NCI-H1694 (cell line): ENCODE data around the gene CEP72.

ENCODE experiments used
- DNase-seq: peaks from one replicate; lab custom pipeline; 2025; lab: John Stamatoyannopoulos, UW

CEP72 gene

DNA sequence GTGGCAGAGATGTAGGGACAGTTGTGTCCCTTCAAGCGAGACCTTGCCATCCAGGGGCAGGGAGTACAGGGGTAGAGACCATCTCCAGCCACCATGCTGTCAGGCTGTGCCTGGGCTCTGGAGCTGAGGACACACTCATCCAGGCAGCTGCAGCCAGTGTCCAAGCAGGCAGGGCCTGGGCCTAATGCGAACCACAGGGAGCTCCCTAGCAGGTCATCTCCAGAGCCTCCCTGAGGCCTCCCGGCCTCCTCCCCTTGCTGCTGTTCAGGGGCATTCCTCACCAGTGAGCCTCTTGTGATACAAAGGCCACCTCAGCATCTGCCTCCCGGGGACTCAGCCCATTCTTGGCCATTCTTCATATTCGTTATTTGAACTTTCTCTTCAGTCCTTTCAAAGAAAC, 46.0 kb downstream of the CEP72 start:
- DNase-seq, result no peak

DNA sequence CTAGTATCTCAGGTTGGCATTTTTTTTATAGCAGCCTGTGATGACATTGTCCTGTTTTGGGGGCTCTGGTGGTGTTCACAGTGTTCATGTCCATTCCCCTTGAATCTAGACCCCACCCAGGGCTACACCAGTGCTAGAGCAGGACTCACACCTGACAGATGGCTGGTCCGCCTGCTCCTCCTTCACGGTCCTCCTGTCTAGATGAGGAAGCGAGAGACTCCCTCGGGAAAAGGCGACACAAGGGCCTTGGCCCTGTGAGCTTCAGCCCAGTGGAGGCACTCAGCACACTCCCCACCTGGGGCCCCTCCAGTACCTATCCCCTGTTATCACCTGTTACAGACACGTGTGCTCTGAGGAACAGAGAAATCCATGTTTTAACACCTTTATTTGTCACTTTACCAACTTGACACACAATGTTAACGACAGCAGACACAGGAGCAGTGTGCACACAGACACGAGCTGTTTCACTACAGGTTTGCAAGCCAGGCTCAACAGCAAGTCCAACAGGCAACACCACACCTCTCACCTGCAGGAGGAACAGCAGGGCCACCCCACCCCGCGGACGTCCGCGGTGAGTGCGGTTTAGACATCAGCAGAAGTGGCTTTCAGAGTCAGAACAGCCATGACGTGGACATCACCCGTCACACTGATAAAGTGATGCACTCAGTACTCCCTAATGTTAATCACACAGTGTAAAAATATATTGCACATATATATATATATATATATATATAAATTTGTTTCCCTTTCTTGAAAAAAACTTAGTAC, 47.5 kb downstream of the CEP72 start:
- DNase-seq, result no peak

DNA sequence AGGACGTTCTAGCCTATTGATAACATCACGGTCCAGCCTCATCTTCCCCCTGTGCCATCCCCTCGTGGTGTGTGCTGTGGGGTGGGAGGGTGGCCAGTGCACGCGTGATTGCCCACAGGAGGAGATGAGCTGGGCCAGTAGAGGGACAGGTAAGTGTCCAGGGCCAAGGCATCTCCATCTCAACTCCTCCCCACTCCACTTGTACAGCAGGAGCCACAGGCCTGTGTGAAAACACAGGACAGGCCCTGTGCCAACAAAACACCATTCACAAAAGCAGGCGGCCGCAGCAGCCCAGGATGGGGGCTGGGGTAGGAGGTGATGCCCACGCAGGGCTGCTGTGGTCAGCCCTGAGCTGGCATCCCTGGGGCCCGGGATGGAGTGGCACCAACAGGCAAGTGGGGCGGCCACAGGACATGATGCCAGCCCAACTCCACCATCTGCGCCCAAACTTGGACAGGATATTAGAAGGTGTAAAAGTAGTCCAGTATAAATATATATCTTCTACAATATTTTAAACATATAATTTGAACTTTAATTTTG, 48.4 kb downstream of the CEP72 start:
- no peak for DNase-seq

DNA sequence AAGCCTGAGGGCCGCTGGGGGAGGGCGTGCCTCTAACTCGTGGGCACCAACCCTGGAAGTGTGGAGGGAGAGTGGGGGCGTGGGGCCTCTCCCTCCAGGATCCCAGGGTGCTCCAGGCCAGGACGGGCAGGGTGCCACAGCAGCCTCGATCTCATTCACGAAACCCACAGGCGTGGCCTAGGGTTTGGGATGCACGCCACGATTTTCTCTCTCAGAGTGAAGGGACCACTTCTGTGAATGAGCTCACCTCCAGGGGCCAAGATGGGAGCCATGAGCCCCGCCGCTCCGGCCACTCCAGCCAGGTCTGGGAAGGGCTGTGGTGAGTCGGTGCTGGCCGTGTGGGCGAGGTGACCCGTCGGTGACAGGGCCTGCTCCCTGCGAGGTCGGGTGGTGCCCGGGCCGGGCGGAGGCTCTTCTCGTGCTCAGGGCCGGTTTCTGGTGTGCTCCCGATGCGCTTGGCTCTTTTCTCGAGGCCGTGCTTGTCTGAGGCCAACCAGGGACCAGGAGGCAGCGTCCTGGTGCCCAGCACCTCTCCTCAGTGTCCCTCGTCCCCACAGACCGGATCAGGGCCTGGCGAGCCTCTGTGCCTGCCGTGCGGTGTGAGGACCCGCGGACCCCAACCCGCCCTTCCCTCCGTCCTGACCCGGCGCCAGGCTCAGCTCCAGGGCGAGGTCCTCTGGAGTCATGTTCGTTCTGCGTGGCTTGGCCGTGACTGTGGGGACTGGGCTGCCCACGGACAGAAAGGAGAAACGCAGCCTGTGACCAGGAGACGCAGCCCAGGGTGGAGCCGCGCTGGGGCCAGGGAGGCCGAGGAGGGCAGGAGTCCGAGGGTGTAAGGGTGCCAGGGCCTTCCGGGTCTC, 50.0 kb downstream of the CEP72 start:
- no peak for DNase-seq

DNA sequence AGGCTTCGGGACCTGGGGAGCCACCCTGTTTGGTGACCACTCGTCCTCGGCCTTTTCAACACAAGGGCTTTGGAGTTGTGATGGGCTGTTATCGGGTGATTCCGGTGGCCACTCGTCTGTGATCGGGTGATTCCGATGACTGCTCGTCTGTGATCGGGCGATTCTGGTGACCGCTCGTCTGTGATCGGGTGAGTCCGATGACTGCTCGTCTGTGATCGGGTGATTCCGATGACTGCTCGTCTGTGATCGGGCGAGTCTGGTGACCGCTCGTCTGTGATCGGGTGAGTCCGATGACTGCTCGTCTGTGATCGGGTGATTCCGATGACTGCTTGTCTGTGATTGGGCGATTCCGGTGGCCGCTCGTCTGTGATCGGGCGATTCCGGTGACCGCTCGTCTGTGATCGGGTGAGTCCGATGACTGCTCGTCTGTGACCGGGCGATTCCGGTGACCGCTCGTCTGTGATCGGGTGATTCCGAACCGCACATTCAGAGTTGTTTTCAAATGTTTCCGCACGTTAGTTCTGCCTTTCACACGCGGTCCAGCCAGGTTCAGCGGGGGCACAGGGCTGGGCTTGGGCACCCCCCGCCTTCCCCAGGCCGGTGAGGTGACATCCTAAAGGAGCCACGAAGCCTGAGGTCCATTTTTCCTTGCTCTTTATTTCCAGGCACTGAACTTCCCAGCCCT, 50.8 kb downstream of the CEP72 start:
- DNase-seq, result no peak

DNA sequence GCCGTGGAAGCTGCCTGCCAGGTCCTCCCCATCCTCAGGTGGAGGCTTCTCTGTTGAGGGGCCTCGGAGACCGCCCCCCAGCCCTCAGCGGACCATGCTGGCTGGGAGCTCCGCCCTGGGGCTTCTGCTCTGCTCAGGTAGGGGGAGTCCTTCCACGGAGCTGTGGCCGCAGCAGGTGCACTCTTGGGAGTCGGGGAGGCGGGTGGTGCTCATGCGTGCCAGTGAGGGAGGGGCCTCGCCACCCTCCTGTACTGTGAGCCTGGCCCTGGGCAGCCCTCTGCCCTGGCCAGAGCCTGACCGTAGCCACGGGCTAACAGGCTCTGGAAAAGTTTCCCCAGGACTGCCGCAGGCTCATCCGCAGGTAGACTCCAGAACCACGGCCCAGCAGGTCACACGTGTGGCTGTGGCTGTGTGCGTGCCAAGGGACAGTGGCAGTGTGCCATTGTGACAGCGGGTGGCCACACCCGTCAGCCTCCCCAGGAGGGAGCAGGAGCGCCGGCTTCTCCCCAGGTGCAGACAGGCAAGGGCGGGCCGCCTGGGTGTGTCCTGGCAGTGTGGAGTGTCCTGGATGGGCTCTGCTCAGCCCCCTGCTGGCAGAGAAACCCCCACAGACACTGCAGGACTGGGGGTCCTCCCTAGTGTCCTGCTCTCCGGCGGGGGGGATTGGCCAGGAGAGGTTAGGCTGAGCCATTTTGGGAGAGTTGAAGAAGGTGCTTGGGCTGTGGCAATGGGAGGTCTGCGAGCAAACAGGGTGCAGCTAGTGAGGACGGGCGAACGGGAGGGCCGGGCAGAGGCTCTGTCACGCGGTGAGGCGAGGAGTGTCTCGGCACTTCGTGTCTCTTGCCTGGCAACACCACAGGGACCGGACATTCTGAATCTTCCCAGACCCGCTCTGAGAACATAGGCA, 51.5 kb downstream of the CEP72 start:
- DNase-seq, result no peak

DNA sequence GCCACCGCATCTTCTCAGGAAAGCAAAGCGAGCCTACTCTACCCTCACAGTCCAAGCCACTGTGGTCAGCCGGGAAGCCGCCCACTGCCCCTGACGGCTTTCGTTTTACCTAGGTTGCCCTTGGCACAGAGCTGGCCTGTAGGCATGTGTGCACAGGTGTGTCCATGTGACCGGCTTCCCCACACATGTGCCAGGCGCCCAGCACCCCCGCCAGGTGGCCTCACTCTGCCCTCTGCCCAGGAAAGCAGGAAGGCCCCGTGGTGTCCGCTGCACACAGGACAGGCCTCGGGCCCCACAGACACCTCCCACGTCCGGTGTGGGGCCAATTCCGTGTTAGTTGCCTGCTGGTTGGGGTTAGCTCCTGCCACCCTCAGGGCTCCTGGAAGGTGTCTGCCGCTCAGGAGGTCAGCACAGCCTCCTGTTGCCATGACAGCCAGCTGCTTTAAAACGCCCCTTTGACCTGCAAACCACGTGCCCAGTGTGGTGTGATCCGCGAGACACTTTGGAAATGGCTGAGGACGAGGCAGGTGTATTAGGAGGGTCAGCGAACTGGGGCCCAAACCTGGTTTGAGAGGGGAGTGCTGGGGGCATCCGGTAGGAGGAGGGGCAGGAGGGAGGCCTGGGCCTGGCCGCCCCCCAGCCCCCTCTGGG, 52.3 kb downstream of the CEP72 start:
- no peak for DNase-seq

DNA sequence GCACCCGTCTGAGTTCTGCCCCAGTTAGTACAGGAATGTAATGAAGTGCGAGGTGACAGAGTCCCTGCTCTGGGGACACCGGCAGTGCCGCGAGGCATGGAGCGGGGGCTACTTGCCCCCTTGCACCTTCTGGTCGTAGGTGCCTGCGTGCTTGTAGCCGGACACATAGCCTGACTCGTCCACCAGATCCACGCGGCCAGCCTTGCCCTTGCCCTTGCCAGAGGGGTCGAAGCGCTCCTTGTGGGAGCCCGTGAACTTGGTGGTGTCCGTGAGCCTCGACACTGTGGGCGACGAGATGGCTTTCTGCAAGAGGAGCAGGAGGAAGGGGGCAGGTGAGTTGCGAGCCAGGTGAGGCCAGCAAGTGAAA, 52.8 kb downstream of the CEP72 start:
- DNase-seq, result no peak

DNA sequence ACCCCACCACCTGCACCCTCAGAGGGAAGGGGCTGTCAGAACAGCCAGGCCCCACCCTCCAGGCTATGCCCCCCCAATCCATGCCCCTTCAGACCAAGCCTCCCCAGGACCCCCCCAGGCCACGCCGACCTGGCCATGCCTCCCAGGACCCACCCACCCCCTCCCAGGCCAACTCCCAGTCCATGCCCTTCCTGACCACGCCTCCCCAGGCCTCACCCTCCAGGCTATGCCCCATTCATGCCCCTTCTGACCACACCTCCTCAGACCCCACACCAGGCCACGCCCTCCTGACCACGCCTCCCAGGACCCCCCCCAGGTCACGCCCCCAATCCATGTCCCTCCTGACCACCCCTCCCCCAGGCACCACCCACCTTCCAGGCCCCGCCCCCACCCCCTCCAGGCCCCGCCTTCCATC, 53.4 kb downstream of the CEP72 start:
- no peak for DNase-seq

DNA sequence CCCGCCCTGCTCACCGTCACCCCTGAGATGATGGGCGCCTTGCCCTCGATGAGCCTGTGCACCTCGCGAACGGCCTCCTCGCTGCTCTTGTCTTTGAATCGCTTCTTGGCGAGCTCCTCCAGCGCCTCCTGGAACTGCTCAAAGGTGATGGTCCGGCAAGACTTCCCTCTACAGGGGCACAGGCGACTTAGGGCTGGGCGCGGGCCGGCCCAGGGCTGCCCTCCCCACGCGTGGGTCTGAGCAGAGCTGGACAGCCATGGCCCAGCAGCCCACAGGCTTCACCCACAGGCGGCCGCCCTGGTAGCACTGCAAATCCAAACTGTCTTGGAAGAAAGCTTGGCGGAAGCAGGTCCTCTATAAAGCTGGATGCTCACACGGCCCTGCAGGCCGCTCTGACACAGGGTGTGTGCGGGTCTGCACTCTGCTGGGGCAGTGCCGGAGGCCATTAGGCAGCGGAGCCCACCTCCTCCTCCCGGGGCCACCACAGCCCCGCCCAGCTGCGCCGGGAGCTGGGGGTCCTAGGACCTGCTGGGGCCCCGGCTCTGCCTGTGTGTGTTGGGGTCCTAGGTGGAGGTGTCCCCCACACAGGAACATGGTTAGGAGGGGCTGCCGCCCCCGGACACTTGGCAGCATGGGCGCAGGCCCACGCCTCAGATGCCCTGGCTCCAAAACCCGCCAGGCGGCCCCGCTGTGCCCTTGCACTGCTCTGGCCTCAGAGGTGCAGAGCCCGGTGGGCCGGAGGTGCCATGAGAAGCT, 54.0 kb downstream of the CEP72 start:
- DNase-seq, result no peak

DNA sequence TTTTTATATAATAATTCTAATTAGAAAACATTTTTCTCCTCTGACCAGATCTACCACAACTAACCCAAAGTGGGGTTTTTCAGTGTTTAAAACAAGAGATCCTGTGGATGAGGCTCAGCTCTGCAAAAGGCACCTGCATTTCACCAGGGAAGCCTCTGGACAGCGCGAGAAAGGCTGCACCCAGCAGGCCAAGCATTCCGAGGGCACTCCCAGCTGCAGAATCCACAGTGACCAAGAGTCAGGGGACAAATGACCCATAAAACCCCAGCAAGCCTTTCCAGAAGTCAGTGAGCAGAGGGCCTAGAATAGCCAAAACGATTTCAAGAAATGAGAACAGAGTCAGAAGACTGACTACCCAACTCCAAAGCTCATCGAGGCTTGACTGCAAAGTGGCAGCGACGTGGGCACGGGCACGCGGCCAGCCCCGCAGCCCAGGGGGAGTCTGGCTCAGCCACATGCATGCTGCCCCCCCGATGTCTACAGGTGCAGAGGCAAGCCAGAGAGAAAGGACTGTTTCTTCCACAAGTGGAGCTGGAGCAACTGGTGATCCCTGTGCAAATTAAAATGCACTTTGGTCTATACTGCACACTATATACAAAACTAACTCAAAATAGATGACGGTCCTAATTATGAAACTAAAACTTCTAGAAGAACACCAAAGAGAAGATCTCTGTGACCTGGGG, 54.8 kb downstream of the CEP72 start:
- no peak for DNase-seq

DNA sequence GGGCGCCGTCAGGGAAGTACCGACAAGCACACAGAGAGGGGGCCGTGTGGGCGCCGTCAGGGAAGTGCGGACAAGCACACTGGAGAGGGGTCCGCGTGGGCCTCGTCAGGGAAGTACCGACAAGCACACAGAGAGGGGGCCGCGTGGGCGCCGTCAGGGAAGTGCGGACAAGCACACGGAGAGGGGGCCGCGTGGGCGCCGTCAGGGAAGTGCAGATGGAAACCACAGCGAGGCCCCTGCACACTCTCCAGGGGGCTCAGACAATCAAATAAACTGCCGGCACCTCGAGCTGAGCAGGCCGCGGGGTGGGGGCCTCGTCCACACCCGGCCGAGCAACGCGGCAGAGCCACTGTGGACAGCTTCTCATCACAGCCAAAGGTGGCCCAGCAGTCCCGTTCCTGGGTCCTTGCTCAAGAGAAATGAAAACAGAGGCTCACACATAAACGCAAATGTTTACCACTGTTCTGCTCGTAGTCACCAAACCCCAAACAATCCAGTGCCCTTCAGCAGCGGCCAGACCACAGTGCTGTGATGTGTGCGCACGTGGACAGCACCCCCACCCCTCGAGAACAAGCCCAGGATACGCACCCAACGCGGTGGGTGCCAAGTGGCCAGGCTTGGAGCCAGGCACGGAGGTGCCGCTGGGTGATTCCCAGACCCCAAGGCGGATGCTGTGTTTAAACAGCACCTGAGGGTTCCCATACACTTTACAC, 56.3 kb downstream of the CEP72 start:
- no peak for DNase-seq

DNA sequence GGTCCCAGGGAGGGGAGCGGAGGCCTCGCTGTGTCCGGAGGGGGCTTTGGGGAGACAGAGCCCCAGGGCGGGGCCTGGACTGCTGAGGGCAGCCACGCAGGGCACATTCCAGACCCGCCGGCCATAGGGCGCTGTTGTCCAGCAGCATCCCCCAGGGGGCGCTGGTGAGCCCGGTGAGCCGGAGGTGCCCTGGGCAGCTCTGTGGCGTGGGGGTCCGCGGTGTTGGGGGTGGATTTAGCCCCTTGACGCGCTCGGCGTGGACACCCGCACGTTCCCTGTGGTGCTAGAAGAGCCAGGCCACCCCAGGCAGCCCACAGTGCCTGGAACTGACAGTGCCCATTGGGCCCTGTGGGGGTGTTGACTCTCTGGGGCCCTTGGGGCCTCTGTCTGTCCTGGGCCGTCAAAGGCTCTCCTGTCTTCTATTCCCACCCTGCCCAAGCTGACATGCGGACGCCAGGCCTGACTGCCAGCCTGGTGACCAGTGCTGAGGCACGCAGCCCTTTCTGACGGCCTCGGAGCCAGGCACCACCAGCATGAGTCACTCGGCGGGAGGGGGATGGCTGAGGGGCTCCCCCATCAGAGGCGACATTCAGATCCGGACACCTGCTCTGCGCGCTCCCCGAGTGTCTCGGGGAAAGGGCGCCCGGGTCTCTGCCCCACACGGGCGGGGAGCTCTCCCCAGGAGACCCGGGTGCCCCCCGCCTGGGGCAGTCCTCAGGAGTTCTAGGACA, 57.1 kb downstream of the CEP72 start:
- DNase-seq, result peak; percentile 17

DNA sequence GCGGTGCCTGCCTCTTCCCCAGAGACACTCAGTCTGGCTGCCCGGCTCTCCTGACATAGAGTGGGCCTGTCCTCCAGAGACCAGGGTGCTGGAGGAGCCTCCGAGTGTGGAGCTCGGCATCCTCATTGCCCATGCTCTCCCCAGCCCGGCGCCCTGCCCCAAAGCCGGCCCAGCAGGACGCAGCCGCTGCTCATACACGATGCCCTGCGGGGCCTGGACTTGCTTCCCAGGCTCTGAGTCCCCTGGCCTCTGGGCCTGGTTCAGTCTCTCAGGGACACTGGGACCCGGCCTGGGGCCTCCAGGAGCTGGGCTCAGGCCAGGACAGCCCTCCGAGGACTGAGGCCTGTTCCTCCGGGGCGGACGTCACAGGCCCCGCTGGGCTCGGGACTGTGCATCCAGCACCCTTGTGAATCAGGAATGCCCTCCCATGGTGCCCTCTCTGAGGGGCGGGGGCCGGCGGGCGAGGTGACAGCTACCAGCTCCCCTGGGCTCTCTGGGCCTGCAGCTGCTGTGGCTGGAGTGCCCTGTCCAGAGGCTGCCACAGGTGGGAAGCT, 57.8 kb downstream of the CEP72 start:
- no peak for DNase-seq

DNA sequence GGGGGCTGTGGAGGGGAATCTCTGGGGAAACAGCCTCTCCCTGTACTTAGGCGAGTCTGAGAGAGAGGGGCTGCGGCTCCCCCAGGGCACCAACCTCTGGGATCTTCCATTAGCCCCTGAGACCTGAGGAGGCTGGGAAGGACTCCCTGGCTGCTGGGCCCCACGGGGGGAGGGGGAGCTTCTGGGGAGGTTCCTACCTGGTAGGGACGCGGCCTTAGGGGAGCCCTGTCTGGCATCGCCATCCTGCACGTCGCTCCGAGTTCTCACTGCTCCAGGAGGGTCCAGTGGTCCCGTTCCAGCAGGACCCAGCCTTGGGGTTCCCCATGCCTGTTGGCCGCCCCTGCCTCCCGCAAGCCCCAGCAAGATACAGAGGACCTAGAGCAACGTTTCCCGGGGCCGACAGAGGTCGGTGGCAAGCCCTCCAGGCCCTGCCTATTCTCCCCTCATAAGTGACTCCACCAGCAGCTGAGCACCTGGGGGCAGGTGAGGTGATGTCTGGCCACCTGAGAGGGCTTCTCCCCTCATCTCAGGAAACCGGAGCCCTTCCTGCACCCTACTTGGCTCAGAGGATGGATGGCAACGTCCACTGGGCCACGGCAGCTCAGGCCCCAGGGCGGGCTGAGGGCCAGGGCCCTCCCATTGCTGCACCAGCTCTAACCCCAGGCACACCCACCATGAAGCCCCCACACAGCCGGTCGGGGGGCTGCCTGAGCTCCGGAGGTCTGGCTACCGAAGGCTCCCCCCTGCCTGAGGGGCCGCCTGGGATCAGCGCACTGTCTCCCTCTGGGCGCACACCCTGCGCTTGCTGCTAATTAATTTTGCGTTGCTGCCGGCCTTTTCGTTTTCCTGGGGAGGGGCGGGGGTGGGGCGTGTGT, 58.5 kb downstream of the CEP72 start:
- no peak for DNase-seq

DNA sequence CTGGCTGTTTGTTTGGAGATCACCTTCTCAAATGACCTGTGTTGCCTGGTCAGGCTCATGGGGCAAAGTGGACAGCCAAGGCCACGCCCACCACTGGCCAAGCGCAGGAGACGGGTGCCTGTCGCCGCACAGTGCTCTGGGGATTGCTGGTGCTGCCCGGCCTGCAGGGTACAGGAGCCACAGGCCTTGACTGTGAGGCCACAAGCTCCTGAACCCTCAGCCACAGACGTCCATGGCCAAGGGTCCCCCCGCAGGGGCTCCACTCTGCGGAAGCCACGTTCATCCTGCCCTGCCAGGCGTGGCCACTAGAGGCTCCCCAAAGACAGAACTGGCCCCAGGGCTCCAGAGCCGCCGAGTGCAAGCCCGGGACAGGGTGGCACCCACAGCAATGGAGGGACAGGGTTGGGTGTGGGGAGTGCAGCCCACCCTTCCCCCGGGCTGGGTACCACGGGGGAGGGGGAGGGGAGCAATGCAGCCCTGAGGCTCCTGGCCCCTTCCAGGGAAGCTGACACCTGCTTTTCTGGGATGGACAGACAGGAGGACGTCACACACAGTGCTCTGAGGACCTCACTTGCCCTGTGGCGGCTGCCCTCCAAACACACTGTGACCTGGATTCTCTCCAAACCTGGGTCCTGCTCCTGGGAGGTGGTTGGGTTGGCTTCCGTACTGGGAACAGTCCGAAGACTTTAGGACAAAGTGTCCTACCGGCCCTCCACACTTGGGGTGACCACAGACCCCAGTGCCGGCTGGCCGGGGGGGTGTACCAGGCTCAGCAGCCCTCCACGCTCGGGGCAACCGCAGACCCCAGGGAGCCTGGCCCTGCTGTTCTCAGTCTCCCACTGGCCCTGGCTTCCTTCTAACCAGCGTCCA, 59.6 kb downstream of the CEP72 start:
- peak; percentile 64 for DNase-seq
